Activated CD8-positive, alpha-beta T cell treated with anti-CD3 and anti-CD28 coated beads for 36 hours (primary cell): ENCODE measurements around the gene ITGB5. TPM values are rescaled to one million over a fixed set of nuclear protein-coding genes. Genes with fewer than 3 reads are reported as not detected.

Experiments
- ATAC-seq: fragments of 200-7000 bp; cut with Tn5 transposase; one replicate; pipeline ENCODE4 v1.10.0; 2021; ENCODE audit warnings: mild to moderate bottlenecking, moderate library complexity
- CTCF ChIA-PET: fragments of 350-600 bp; sonication (Branson Sonifier 250); formaldehyde crosslinking; loops from one replicate; lab custom pipeline; 2021; ENCODE audit warnings: antibody characterized with exemption; lab: Charles Lee
- POLR2A ChIA-PET: fragments of 350-600 bp; sonication (Branson Sonifier 250); formaldehyde crosslinking; loops from one replicate; lab custom pipeline; 2021; ENCODE audit warnings: antibody characterized with exemption; lab: Charles Lee
- DNase-seq: peaks from one replicate; pipeline ENCODE4 v3.0.0-alpha.2; 2020
- H3K27ac Mint-ChIP-seq: one replicate; pipeline ENCODE4 v1.8.0; 2021; ENCODE audit warnings: mild to moderate bottlenecking, mixed read lengths
- H3K27me3 Mint-ChIP-seq: one replicate; pipeline ENCODE4 v1.8.0; 2021; ENCODE audit warnings: mixed read lengths
- H3K36me3 Mint-ChIP-seq: one replicate; pipeline ENCODE4 v1.8.0; 2021; ENCODE audit warnings: low read depth, mixed read lengths
- H3K4me1 Mint-ChIP-seq: one replicate; pipeline ENCODE4 v1.8.0; 2021; ENCODE audit warnings: low read depth, mixed read lengths
- H3K4me3 Mint-ChIP-seq: one replicate; pipeline ENCODE4 v1.8.0; 2021; ENCODE audit warnings: mild to moderate bottlenecking, moderate library complexity, mixed read lengths
- H3K9me3 Mint-ChIP-seq: one replicate; pipeline ENCODE4 v1.8.0; 2021; ENCODE audit warnings: mixed read lengths
- intact Hi-C: fragments of 100-400 bp; cut with micrococcal nuclease; formaldehyde crosslinking; loops from one replicate; pipeline ENCODE4 v1.10.0; 2022
- total RNA-seq, 2 experiments: library from RNA; stranded (reverse); gene quantifications; one replicate each; pipeline ENCODE4 v1.2.3, GENCODE V29; 2021
- TF ChIP-seq, protein P1 (sequence below): fragments of 200-600 bp; IDR thresholded peaks from one replicate; pipeline ENCODE4 v1.8.0; 2022; ENCODE audit warnings: antibody characterized with exemption, mild to moderate bottlenecking

ITGB5 gene
- total RNA-seq, 2 experiments from 2014 or later = 0.41 to 1.1 TPM

DNA sequence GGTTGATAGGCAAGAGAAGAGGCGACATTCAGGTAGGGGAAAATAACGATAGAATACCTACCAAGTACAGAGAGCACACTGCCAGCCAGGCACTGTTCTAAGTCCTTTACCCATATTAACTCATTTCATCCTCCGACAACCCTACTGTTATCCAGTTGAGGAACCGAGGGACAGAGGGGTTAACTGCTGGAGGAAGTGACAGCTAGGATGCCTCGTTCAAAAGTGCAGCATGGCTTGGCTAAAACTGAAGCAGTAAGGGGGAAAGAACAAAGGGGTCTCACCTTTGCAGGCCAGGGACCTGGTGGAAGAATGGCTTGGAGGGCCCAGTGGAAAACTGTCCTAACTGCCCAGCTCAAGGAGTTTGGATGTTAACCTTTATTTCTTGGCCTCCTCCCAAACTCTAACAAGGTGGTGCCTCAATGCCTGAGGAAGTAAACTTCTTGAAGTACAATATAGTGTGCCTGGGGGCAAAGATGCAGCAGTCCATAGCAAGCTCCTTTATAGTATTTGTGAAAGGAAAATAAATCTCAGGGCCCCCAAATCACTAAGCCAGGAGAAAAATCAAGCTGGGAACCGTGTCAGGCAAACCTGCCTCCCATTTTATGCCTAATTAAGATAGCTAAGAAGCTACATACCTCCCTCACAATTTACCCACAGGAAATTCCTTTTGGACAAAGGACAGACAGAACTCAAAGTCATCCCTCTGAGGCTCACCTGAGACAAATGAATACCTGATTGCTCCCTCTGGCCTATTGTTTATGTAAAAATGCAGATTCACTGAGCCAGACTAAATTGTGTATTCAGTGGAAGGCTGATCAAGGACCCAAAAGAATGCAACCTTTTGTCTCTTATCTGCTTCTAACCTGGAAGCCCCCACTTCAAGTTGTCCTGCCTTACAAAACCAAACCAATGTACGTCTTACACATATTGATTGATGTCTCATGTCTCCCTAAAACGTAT, 1.6 kb upstream of the ITGB5 start:
- DNase-seq (no peak), ATAC-seq (no peak)
- no peaks in the 10 kb centered on the region for H3K36me3 Mint-ChIP-seq
- intact Hi-C loops = no loop called here
- TF ChIP-seq, protein P1, sequence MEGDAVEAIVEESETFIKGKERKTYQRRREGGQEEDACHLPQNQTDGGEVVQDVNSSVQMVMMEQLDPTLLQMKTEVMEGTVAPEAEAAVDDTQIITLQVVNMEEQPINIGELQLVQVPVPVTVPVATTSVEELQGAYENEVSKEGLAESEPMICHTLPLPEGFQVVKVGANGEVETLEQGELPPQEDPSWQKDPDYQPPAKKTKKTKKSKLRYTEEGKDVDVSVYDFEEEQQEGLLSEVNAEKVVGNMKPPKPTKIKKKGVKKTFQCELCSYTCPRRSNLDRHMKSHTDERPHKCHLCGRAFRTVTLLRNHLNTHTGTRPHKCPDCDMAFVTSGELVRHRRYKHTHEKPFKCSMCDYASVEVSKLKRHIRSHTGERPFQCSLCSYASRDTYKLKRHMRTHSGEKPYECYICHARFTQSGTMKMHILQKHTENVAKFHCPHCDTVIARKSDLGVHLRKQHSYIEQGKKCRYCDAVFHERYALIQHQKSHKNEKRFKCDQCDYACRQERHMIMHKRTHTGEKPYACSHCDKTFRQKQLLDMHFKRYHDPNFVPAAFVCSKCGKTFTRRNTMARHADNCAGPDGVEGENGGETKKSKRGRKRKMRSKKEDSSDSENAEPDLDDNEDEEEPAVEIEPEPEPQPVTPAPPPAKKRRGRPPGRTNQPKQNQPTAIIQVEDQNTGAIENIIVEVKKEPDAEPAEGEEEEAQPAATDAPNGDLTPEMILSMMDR = no peak
- POLR2A ChIA-PET = interaction anchor here (1.0 to 1.8 kb wide), 2 partner anchors 12 to 13 kb away, joined by 3 to 7 read pairs; no protein-coding TSS in a partner anchor
- peaks cover 7% of the 10 kb centered on the region for H3K4me1 Mint-ChIP-seq
- CTCF ChIA-PET = interaction anchor here (0.9 to 3.9 kb wide), 5 partner anchors 9 to 200 kb away, joined by 3 to 27 read pairs (median 3); no protein-coding TSS in a partner anchor
- peaks cover 35% of the 10 kb centered on the region for H3K27me3 Mint-ChIP-seq
- H3K9me3 Mint-ChIP-seq = no peaks in the 10 kb centered on the region
- peak overlapping the region; percentile 55 for H3K4me3 Mint-ChIP-seq
- H3K27ac Mint-ChIP-seq = no peak overlapping the region

DNA sequence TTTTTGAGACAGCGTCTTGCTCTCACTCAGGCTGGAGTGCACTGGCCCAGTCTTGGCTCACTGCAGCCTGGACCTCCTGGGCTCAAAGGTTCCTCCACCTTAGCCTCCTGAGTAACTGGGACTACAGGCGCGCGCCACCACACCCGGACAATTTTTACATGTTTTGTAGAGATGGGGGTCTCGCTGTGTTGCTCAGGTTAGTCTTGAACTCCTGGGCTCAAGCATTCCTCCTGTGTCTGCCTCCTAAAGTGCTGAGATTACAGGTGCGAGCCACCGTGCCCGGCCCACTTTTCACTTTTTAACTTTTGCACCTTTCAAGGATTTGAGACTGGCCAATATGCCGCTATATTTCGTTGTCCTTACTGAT, 750 bp upstream of the ITGB5 start:
- Mint-ChIP-seq H3K27me3 (peaks cover 38% of the 10 kb centered on the region), H3K27ac (no peak overlapping the region), H3K9me3 (no peaks in the 10 kb centered on the region), H3K4me1 (peaks cover 7% of the 10 kb centered on the region), H3K4me3 (peak overlapping the region; percentile 55), H3K36me3 (no peaks in the 10 kb centered on the region)
- ATAC-seq (no peak), DNase-seq (no peak)
- TF ChIP-seq, protein P1 = no peak
- POLR2A ChIA-PET = interaction anchor here (1.8 kb wide), 1 partner anchor 14 kb away, joined by 7 read pairs; no protein-coding TSS in a partner anchor
- intact Hi-C loops = no loop called here
- CTCF ChIA-PET = interaction anchor here (3.9 kb wide), 2 partner anchors 14 to 127 kb away, joined by 22 to 27 read pairs; no protein-coding TSS in a partner anchor

DNA sequence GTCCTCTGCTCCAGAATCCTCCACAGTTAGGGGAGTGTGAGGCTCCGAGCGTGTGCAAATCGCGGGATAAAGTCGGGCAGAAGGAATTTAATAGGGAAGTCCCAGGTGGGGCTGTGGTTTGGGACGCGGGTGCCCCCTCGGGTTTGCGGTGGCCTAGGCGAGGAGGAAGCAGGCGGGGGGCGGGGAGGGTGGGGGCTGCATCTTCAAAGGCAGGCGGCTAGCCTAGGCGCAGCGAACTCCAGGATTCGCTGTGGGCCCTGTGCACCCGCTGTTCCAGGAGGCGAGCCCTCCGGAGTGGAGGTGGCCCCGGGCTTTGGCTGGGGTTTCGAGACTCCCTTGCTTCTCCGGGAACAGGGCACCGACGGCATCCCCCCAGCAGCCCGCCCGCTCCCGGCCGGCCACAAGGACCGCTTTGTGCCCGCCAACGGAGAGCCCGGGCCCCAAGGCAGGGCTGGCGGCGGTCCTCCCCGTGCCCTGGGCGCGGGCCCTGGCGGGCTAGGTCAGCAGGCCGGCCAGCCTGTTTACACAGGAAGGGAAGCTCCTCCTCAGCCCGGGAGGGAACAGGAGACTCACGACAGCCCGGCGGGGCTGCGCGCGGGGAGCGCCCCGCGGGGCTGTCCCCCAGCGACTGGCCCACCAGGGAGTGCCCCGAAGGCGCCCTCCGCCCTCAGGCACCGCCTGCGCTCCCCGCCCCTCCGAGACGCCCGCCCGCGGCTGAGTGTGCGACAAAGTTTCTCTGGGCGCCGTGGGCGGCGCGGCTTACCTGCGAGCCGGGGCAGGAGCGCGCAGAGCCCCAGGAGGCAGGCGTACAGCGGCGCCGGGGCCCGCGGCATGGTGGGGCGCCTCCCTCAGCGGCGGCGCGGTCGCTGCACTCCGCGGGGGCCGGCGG, 753 bp downstream of the ITGB5 start:
- ATAC-seq (peak; percentile 75), DNase-seq (peak; percentile 49)
- Mint-ChIP-seq H3K4me1 (peaks cover 7% of the 10 kb centered on the region), H3K27ac (no peak overlapping the region), H3K9me3 (no peaks in the 10 kb centered on the region), H3K4me3 (peak overlapping the region; percentile 30), H3K36me3 (no peaks in the 10 kb centered on the region), H3K27me3 (peaks cover 46% of the 10 kb centered on the region)
- intact Hi-C loops = no loop called here
- CTCF ChIA-PET = interaction anchor here (1.6 to 2.1 kb wide), 2 partner anchors 15 to 126 kb away, joined by 3 to 5 read pairs; no protein-coding TSS in a partner anchor
- POLR2A ChIA-PET = no interaction called here
- TF ChIP-seq, protein P1 = no peak

DNA sequence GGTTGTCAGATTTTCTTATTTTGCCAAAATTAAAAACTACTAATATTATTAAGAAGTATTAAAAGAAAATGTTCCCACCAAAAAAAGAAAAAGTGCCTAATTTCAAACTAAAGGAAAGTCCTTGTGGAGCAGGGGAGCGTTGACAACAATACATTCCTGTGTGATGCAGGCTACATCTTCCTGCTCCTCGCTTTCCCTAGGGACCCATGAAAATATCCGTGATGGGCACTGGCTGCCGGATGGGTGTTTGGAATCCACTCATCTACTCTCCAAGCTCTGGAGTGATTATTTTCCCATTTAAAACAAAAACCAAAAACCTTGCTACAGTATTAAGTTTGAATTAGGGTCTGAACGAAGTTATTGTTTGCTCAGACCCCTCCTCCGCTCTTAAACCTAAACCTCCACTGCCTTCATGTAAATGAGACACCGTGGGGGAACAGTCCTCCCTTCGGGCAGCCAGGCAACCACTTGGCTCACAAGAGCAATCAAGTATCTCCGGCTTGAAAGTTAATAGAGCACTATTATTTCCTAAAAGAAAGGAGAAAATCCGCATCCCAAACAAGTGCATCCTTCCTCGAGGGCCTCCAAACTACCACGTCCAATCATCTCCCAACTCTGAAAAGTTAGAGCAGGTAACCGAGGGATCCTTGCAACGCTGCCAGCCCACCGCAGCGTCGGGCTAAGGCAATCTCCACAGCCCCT, 1.5 kb downstream of the ITGB5 start:
- DNase-seq (no peak), ATAC-seq (no peak)
- H3K27me3 Mint-ChIP-seq = peaks cover 45% of the 10 kb centered on the region
- H3K9me3 Mint-ChIP-seq = no peaks in the 10 kb centered on the region
- H3K36me3 Mint-ChIP-seq = no peaks in the 10 kb centered on the region
- peak overlapping the region; percentile 30 for H3K4me3 Mint-ChIP-seq
- POLR2A ChIA-PET = no interaction called here
- CTCF ChIA-PET = interaction anchor here (1.6 to 2.1 kb wide), 2 partner anchors 16 to 125 kb away, joined by 3 to 5 read pairs; no protein-coding TSS in a partner anchor
- intact Hi-C loops = no loop called here
- no peak overlapping the region for H3K27ac Mint-ChIP-seq
- TF ChIP-seq, protein P1 = no peak
- H3K4me1 Mint-ChIP-seq = peaks cover 7% of the 10 kb centered on the region
